K562 (cell line): ENCODE measurements around the gene MEIS1. TPM values are rescaled to one million over a fixed set of nuclear protein-coding genes. Genes with fewer than 3 reads are reported as not detected.
A peak's percentile ranks its signal among the peaks of the same experiment; 100 is the strongest.

Source experiments
- ATAC-seq: fragments of 200-7000 bp; cut with Tn5 transposase; 3 replicates; pipeline ENCODE4 v1.9.1; 2020; ENCODE audit warnings: moderate library complexity
- BruUV-seq: library from RNA; stranded (reverse); fragments of 400-500 nt; replicated peaks from 2 replicates; lab custom pipeline; 2021; lab: Mats Ljungman, UMichigan
- CTCF ChIA-PET: fragments of 300-600 bp; formaldehyde crosslinking; extraction: SDS; loops from one replicate; lab custom pipeline; 2021; ENCODE audit warnings: low intra/inter-chr PET ratio; lab: Yijun Ruan, JAX
- POLR2A ChIA-PET: fragments of 300-600, 350-650 bp; sonication (Branson Sonifier 250); formaldehyde crosslinking; extraction: SDS; loops from one replicate; lab custom pipeline; 2021; ENCODE audit warnings: antibody characterized with exemption, inconsistent platforms; lab: Yijun Ruan, JAX
- DNase-seq, 4 experiments: peaks; one replicate each; pipeline versions ENCODE4 v3.0.0 to v3.0.0-alpha.2; 2011 to 2018; ENCODE audit warnings: low spot score in 3 of 4, mixed read lengths in 3 of 4; ENCODE audit errors: extremely low read depth in 1 of 4
- FAIRE-seq: peaks from 2 replicates; lab custom pipeline; 2011; peaks lifted over from hg19 to GRCh38; lab: Jason Lieb, UNC
- H2AFZ ChIP-seq: 2 replicates; pipeline ENCODE4 v1.6.0; 2011; ENCODE audit warnings: low read depth, low read length, control low read depth, inconsistent platforms
- H3K27ac ChIP-seq: fragments of 200-600 bp; 3 replicates; pipeline ENCODE4 v1.8.0; 2011; ENCODE audit warnings: low read depth, mild to moderate bottlenecking, control low read depth, inconsistent platforms, low read length, moderate library complexity, mixed read lengths; ENCODE audit errors: extremely low read depth
- H3K27me3 ChIP-seq, 2 experiments: fragments of 300-600 bp in 1 of 2; 2 replicates in 1 of 2; 3 replicates in 1 of 2; pipeline versions ENCODE4 v1.6.0 to v1.8.0; 2011; ENCODE audit warnings: inconsistent platforms in 2 of 2, low read length in 2 of 2, mild to moderate bottlenecking in 1 of 2, mixed read lengths in 1 of 2, moderate library complexity in 1 of 2; ENCODE audit not compliant: control insufficient read depth in 2 of 2, insufficient read depth in 2 of 2
- H3K36me3 ChIP-seq: fragments of 300-600 bp; 3 replicates; pipeline ENCODE4 v1.8.0; 2011; ENCODE audit warnings: mild to moderate bottlenecking, low read length, inconsistent platforms; ENCODE audit not compliant: control insufficient read depth, insufficient read depth
- H3K4me1 ChIP-seq, 2 experiments: fragments of 200-600 bp in 1 of 2; replicated peaks in 1 of 2; 2 replicates in 1 of 2; 3 replicates in 1 of 2; pipeline versions ENCODE4 v1.5.1 to v1.8.0; 2011; ENCODE audit warnings: inconsistent platforms in 2 of 2, low read length in 2 of 2, mild to moderate bottlenecking in 1 of 2, mixed read lengths in 1 of 2, moderate library complexity in 1 of 2; ENCODE audit not compliant: control insufficient read depth in 2 of 2, insufficient read depth in 2 of 2
- H3K4me2 ChIP-seq: 2 replicates; pipeline ENCODE4 v1.6.1; 2011; ENCODE audit warnings: low read length, control low read depth, inconsistent platforms, mixed read lengths; ENCODE audit not compliant: insufficient read depth
- H3K4me3 ChIP-seq: fragments of 200-600 bp; sonication (generic), shearing (Covaris generic); 2 replicates; pipeline ENCODE4 v1.5.1; 2016; ENCODE audit warnings: control low read depth, inconsistent platforms
- H3K79me2 ChIP-seq: fragments of 200-600 bp; 3 replicates; pipeline ENCODE4 v1.8.0; 2011; ENCODE audit warnings: low read length, inconsistent platforms; ENCODE audit not compliant: control insufficient read depth, insufficient read depth
- H3K9ac ChIP-seq, 2 experiments: 2 replicates each; pipeline versions ENCODE4 v1.6.0 to v1.6.1; 2011; ENCODE audit warnings: low read depth in 2 of 2, low read length in 2 of 2, control low read depth in 1 of 2, inconsistent platforms in 1 of 2, mild to moderate bottlenecking in 1 of 2, mixed read lengths in 1 of 2; ENCODE audit not compliant: insufficient read depth in 1 of 2
- H3K9me1 ChIP-seq: one replicate; pipeline ENCODE4 v1.6.0; 2011; ENCODE audit warnings: inconsistent platforms, mild to moderate bottlenecking, low read length, moderate library complexity; ENCODE audit not compliant: control insufficient read depth, insufficient read depth
- H3K9me3 ChIP-seq: replicated peaks from 2 replicates; pipeline ENCODE4 v1.5.1; 2011; ENCODE audit warnings: low read depth, low read length, inconsistent platforms; ENCODE audit not compliant: control insufficient read depth, insufficient read depth
- H4K20me1 ChIP-seq: replicated peaks from 2 replicates; pipeline ENCODE4 v1.6.1; 2011; ENCODE audit warnings: low read length, inconsistent platforms, mixed read lengths; ENCODE audit not compliant: control insufficient read depth, insufficient read depth
- ATF6 ChIP-seq: sonication (generic); formaldehyde crosslinking; IDR thresholded peaks from 2 replicates; pipeline ENCODE4 v1.4.0; 2020; ENCODE audit warnings: mild to moderate bottlenecking, missing genetic modification reagents
- CBX8 ChIP-seq: fragments of 200-600 bp; sonication (generic); IDR thresholded peaks from 2 replicates; pipeline ENCODE4 v1.6.1; 2012; ENCODE audit warnings: borderline replicate concordance, mixed run types, low read depth, mild to moderate bottlenecking, moderate library complexity, mixed read lengths, low read length, control low read depth, inconsistent platforms; ENCODE audit not compliant: poor library complexity, severe bottlenecking; ENCODE audit errors: extremely low read depth
- E2F6 ChIP-seq, 2 experiments: IDR thresholded peaks; 2 replicates each; pipeline ENCODE4 v1.6.1; 2011; ENCODE audit warnings: borderline replicate concordance in 1 of 2, control low read depth in 1 of 2, low read depth in 1 of 2, low read length in 1 of 2, mild to moderate bottlenecking in 1 of 2, mixed read lengths in 1 of 2, moderate library complexity in 1 of 2; ENCODE audit not compliant: insufficient read depth in 1 of 2, insufficient read length in 1 of 2, poor library complexity in 1 of 2, severe bottlenecking in 1 of 2; ENCODE audit errors: extremely low read depth in 1 of 2
- EGR1 ChIP-seq: fragments of 450-650 bp; conservative IDR thresholded peaks from 2 replicates; pipeline ENCODE4 v1.6.1; 2017; ENCODE audit warnings: mild to moderate bottlenecking
- JUNB ChIP-seq: fragments of 450-650 bp; formaldehyde crosslinking; conservative IDR thresholded peaks from 2 replicates; pipeline ENCODE4 v1.4.0; 2020; ENCODE audit warnings: mild to moderate bottlenecking
- NKRF ChIP-seq: fragments of 450-650 bp; IDR thresholded peaks from 2 replicates; pipeline ENCODE4 v1.6.1; 2016; ENCODE audit warnings: borderline replicate concordance
- PHB2 ChIP-seq: fragments of 450-650 bp; IDR thresholded peaks from 2 replicates; pipeline ENCODE4 v1.6.1; 2017; ENCODE audit warnings: low read depth
- SMARCC2 ChIP-seq: fragments of 450-650 bp; IDR thresholded peaks from 2 replicates; pipeline ENCODE4 v1.6.1; 2017; ENCODE audit warnings: antibody characterized with exemption, moderate library complexity, mild to moderate bottlenecking, low read depth
- ZMIZ1 ChIP-seq, 2 experiments: fragments of 150-350 bp in 1 of 2; IDR thresholded peaks; 2 replicates each; pipeline ENCODE4 v1.6.1; 2012 to 2016; ENCODE audit warnings: low read depth in 2 of 2, low read length in 2 of 2, mild to moderate bottlenecking in 1 of 2, moderate library complexity in 1 of 2
- ZNF780A ChIP-seq: fragments of 250-450 bp; sonication (Bioruptor Pico); IDR thresholded peaks from 2 replicates; pipeline ENCODE4 v1.5.0; 2021; ENCODE audit warnings: mild to moderate bottlenecking
- WGBS: fragments of 100-300 bp; shearing (Covaris generic); methylation state at CpG from one replicate; pipeline ENCODE4 v1.1.6; 2016; ENCODE audit warnings: low coverage, mixed read lengths; ENCODE audit not compliant: insufficient coverage; ENCODE audit errors: missing lambda C conversion rate; 5-methylcytosine and 5-hydroxymethylcytosine counted together
- in situ Hi-C: fragments of 300-500 bp; cut with MboI; formaldehyde crosslinking; loops from 4 replicates; pipeline ENCODE4 v1.15.0; 2018; ENCODE audit warnings: inconsistent platforms, mixed read lengths
- intact Hi-C: fragments of 100-400 bp; cut with micrococcal nuclease; formaldehyde crosslinking; loops from 2 replicates; pipeline ENCODE4 v1.14.2; 2022
- polyA plus RNA-seq, 8 experiments: library from polyadenylated mRNA; depleted of rRNA in 4 of 8; stranded (reverse) in 5 of 8; unstranded in 3 of 8; fragments of >200 nt; fragmentation: Nextera tagmentation in 2 of 8; fragmentation: Illumina TruSeq in 1 of 8; extraction: Ambion mirVana in 2 of 8; extraction: Trizol in 1 of 8; gene quantifications; 2 replicates each; pipeline versions ENCODE4 v1.2.1 to v1.2.3, GENCODE V29; 2011 to 2014; ENCODE audit warnings: inconsistent platforms in 1 of 8, missing spikeins in 1 of 8
- total RNA-seq, 7 experiments: library from RNA; depleted of rRNA in 6 of 7; stranded (reverse); fragments of >200 nt in 6 of 7; fragmentation: Illumina TruSeq in 2 of 7; extraction: Trizol in 2 of 7; gene quantifications; 2 replicates each; pipeline versions ENCODE4 v1.2.1 to v1.2.3, GENCODE V29; 2011 to 2021; ENCODE audit warnings: low replicate concordance in 1 of 7

Gene MEIS1
- total and polyA plus RNA-seq, 9 of the 15 experiments (the other 6 are each of a cell fraction or from before 2014, with no cell fraction given) = 2.3 to 9.0 (median 5.9) TPM

GRCh38 chr2:66575625-66576310 lies 140.8 kb downstream of the MEIS1 start:
- WGBS = 31% methylated on average over 7 of the region's 53 CpGs
- intact Hi-C loops (loop anchor here (1.0 to 10.0 kb wide), 6 partner anchors 146 to 1457 kb away; no protein-coding TSS in a partner anchor), in situ Hi-C loops (loop anchor here (5.0 kb wide), 1 partner anchor 148 kb away; no protein-coding TSS in a partner anchor)
- Histone ChIP-seq H2AFZ (peak overlapping the region; percentile 91), H3K9me3 (no peaks in the 10 kb centered on the region), H3K9ac (peak overlapping the region; percentile 23 to 73; a peak in 3 of 4 replicates), H3K36me3 (no peaks in the 10 kb centered on the region), H4K20me1 (no peaks in the 10 kb centered on the region), H3K4me2 (peak overlapping the region; percentile 78), H3K27me3 (peaks cover 26 to 31% of the 10 kb centered on the region in 2 experiments), H3K27ac (no peak overlapping the region), H3K4me1 (peaks cover 2 to 26% of the 10 kb centered on the region in 2 experiments; a peak in 4 of 5 replicates), H3K79me2 (no peaks in the 10 kb centered on the region), H3K4me3 (peak overlapping the region; percentile 34), H3K9me1 (no peaks in the 10 kb centered on the region)
- FAIRE-seq = no peak
- DNase-seq = peak in 3 of 4 experiments; percentile 16 to 49 (median 37)
- no TSS peak for BruUV-seq
- CTCF ChIA-PET = interaction anchor here (0.5 to 1.9 kb wide), 2 partner anchors 146 to 158 kb away, joined by 5 to 22 read pairs; no protein-coding TSS in a partner anchor
- ATAC-seq = peak; percentile 55
- POLR2A ChIA-PET = no interaction called here
- TF ChIP-seq SMARCC2 = no peak
- TF ChIP-seq E2F6 (IDR thresholded peaks at IDR 0.05; ENCODE audit: borderline replicate concordance in 1 of 2, extremely low read depth in 1 of 2, insufficient read depth in 1 of 2, insufficient read length in 1 of 2, low read depth in 1 of 2, low read length in 1 of 2, poor library complexity in 1 of 2, severe bottlenecking in 1 of 2) = peak; percentile 18 to 50
- TF ChIP-seq NKRF = no peak
- TF ChIP-seq ZNF780A (CRISPR knock-in tag) = no peak
- no peak for TF ChIP-seq PHB2
- no peak for TF ChIP-seq ZMIZ1 (IDR thresholded peaks at IDR 0.05; ENCODE audit: low read depth in 2 of 2, low read length in 2 of 2)
- TF ChIP-seq JUNB (CRISPR knock-in tag) = no peak
- TF ChIP-seq EGR1 = peak; percentile 59; the same call in 1 of the 2 replicates
- TF ChIP-seq ATF6 (CRISPR knock-in tag) = no peak
- no peak for TF ChIP-seq CBX8
